Measurements from ENCODE around the gene MAPK9. TPM values are rescaled to one million over a fixed set of nuclear protein-coding genes. Genes with fewer than 3 reads are reported as not detected.

MAPK9 gene
- total RNA-seq, 4 donors from 2014 or later, result 48.1 to 70.0 (median 54.2) TPM

GRCh38 chr5:180334176-180334575, 42.3 kb upstream of the MAPK9 start:
- Histone ChIP-seq H3K27me3 (no peaks in the 10 kb centered on the region), H3K36me3 (peaks cover 0 to 9% of the 10 kb centered on the region in 2 donors), H3K27ac (no peak overlapping the region), H3K9me3 (no peaks in the 10 kb centered on the region), H3K4me3 (replicated peaks in 1 of 3) (no peak overlapping the region), H3K4me1 (no peaks in the 10 kb centered on the region)
- TF ChIP-seq CTCF (IDR thresholded peaks at IDR 0.05), result no peak
- TF ChIP-seq POLR2A (IDR thresholded peaks at IDR 0.05), result no peak
- DNase-seq, result no peak
- 83 to 98% methylated on average over 1 to 5 of the region's 6 CpGs for WGBS, 2 donors
- intact Hi-C loops (cut with DNase I), result no loop called here

GRCh38 chr5:180333661-180334060, 41.8 kb upstream of the MAPK9 start:
- Histone ChIP-seq H3K9me3 (no peaks in the 10 kb centered on the region), H3K4me3 (replicated peaks in 1 of 3) (no peak overlapping the region), H3K27ac (no peak overlapping the region), H3K36me3 (peaks cover 0 to 9% of the 10 kb centered on the region in 2 donors), H3K4me1 (no peaks in the 10 kb centered on the region), H3K27me3 (no peaks in the 10 kb centered on the region)
- no peak for TF ChIP-seq POLR2A (IDR thresholded peaks at IDR 0.05)
- no peak for TF ChIP-seq CTCF (IDR thresholded peaks at IDR 0.05)
- DNase-seq, result no peak
- intact Hi-C loops (cut with DNase I), result no loop called here
- 80 to 86% methylated on average over 3 to 4 of the region's 4 CpGs for WGBS, 2 donors

GRCh38 chr5:180332861-180333260, 41.0 kb upstream of the MAPK9 start:
- TF ChIP-seq CTCF (IDR thresholded peaks at IDR 0.05) (no peak), POLR2A (IDR thresholded peaks at IDR 0.05) (no peak)
- Histone ChIP-seq H3K4me3 (replicated peaks in 1 of 3) (no peak overlapping the region), H3K27me3 (no peaks in the 10 kb centered on the region), H3K27ac (no peak overlapping the region), H3K36me3 (peaks cover 0 to 7% of the 10 kb centered on the region in 2 donors), H3K4me1 (no peaks in the 10 kb centered on the region), H3K9me3 (no peaks in the 10 kb centered on the region)
- intact Hi-C loops (cut with DNase I), result no loop called here
- 79 to 97% methylated on average over 3 of the region's 3 CpGs for WGBS, 2 donors
- DNase-seq, result no peak

- WGBS, 2 donors, result 42 to 45% methylated on average over 11 of the region's 13 CpGs
- Histone ChIP-seq H3K4me1 (no peaks in the 10 kb centered on the region), H3K27ac (no peak overlapping the region), H3K4me3 (replicated peaks in 1 of 3) (no peak overlapping the region), H3K36me3 (no peaks in the 10 kb centered on the region), H3K9me3 (no peaks in the 10 kb centered on the region), H3K27me3 (no peaks in the 10 kb centered on the region)
- intact Hi-C loops (cut with DNase I), result no loop called here
- no peak for DNase-seq
- no peak for TF ChIP-seq CTCF (IDR thresholded peaks at IDR 0.05)
- no peak for TF ChIP-seq POLR2A (IDR thresholded peaks at IDR 0.05)
Measured at GRCh38 chr5:180332051-180332517, 40.2 kb upstream of the MAPK9 start.

GRCh38 chr5:180331647-180331950, 39.7 kb upstream of the MAPK9 start:
- Histone ChIP-seq H3K27me3 (no peaks in the 10 kb centered on the region), H3K4me3 (replicated peaks in 1 of 3) (no peak overlapping the region), H3K9me3 (no peaks in the 10 kb centered on the region), H3K36me3 (no peaks in the 10 kb centered on the region), H3K27ac (no peak overlapping the region), H3K4me1 (no peaks in the 10 kb centered on the region)
- TF ChIP-seq POLR2A (IDR thresholded peaks at IDR 0.05) (no peak), CTCF (IDR thresholded peaks at IDR 0.05) (no peak)
- intact Hi-C loops (cut with DNase I), result no loop called here
- no peak for DNase-seq
- 56 to 57% methylated on average over 7 of the region's 7 CpGs for WGBS, 2 donors

All from thyroid gland (tissue), 4 donors.